ENCODE measurements around the gene RAD51B. TPM values are rescaled to one million over a fixed set of nuclear protein-coding genes. Genes with fewer than 3 reads are reported as not detected.

The RAD51B gene
- total RNA-seq, 1 experiment from 2014 or later: 7.2 TPM

GRCh38 chr14:68407285-68407684, 587.7 kb downstream of the RAD51B start:
- DNase-seq: no peak
- Histone ChIP-seq H3K36me3 (no peaks in the 10 kb centered on the region), H3K9me3 (no peaks in the 10 kb centered on the region), H3K4me3 (no peak overlapping the region), H3K27me3 (no peaks in the 10 kb centered on the region)

- no peak for DNase-seq
- no peaks in the 10 kb centered on the region for H3K36me3 ChIP-seq
- H3K9me3 ChIP-seq: no peaks in the 10 kb centered on the region
- H3K4me3 ChIP-seq: no peak overlapping the region
- no peaks in the 10 kb centered on the region for H3K27me3 ChIP-seq
Observed at GRCh38 chr14:68407825-68408224, 588.2 kb downstream of the RAD51B start.

DNA sequence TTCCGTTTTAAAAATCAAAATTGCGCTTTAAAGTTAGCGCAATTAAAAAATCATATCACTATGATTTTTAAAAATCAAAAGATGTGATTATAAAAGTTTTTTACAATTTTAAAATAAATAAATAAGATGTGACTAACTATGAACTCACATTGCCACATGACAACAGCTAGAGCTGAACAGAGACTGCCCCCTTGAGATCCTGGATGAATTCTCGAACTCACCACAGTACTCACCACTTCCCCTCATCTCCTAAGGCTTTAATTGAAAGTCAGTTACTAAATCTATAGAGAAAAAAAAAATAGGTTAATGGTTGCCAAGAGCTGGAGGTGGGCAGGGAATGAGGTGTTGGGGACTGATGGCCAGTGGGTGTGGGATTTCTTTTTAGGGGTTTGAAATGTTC, 589.1 kb downstream of the RAD51B start:
- H3K36me3 ChIP-seq: no peaks in the 10 kb centered on the region
- no peaks in the 10 kb centered on the region for H3K27me3 ChIP-seq
- no peak overlapping the region for H3K4me3 ChIP-seq
- DNase-seq: no peak
- no peaks in the 10 kb centered on the region for H3K9me3 ChIP-seq

GRCh38 chr14:68409387-68409786, 589.8 kb downstream of the RAD51B start:
- Histone ChIP-seq H3K4me3 (no peak overlapping the region), H3K27me3 (no peaks in the 10 kb centered on the region)
- DNase-seq: no peak

DNA sequence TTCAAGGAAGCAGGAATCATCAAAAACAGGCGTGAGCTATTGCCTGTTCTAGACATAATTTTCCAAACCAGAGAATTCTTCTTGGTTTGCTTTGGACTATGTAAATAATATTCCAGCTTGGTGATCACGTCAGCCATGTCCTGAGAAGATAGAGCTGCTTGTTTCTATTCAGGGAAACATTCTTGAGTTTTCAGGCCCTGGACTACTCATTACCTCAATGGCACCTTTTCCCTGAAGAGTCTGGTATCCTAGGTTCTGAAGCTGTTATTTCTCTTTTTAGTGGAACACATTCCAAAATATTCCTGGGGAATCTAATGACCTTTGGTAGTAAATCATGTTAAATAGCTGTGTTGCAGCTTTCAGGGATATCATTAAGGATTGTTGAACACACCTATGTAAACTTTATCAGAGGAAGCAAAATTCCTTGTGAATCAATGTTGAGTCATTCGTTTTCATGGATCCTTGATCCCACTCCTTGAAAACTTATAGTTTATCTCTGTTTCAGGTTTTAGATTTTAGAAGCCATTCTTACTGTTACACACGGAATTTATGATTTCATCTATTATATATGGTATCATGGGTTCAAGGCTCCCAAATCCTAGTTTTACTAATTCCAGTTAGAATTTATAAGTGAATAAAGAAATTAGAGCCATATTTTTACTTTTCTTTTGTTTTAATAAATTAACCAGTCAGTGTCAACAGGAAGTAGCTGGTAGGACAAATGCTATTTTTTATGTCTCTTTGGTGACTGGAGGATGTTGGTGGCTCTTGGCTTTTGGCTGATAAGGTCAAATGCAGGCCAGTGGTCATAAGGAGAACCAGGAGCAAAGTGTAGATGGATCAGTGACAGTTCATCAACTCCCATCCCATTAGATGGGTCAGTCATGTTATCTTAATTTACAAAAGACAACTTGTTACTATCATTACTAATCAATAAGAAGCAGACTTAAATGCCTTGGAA, 593.2 kb downstream of the RAD51B start:
- Histone ChIP-seq H3K9me3 (no peaks in the 10 kb centered on the region), H3K4me3 (no peak overlapping the region), H3K36me3 (no peaks in the 10 kb centered on the region), H3K27me3 (no peaks in the 10 kb centered on the region)
- no peak for DNase-seq

More at GRCh38 chr14:68409387-68409786, 589.8 kb downstream of the RAD51B start:
- Histone ChIP-seq H3K36me3 (no peaks in the 10 kb centered on the region), H3K9me3 (no peaks in the 10 kb centered on the region)

GRCh38 chr14:68413509-68413908, 593.9 kb downstream of the RAD51B start:
- DNase-seq: no peak
- H3K36me3 ChIP-seq: no peaks in the 10 kb centered on the region
- H3K27me3 ChIP-seq: no peaks in the 10 kb centered on the region
- no peak overlapping the region for H3K4me3 ChIP-seq
- no peaks in the 10 kb centered on the region for H3K9me3 ChIP-seq

DNA sequence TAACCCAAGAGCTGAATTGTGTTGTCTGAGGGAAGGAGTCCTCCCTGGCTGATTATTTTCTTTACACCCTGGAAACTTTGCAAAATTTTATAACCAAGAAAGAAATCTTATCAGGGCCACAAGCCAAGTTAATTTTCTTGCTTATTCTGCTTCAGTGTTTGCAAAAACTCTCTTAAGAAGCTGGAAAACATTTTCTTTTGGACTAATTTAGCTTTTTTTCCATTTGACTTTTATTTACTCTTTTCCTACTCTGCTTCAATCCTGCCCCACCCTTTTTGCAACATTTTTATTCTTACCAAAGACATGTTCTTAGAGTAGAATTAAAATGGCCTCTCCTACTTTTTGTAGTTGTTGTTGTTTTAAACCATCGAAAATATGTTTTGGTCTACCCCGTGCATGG, 594.5 kb downstream of the RAD51B start:
- Histone ChIP-seq H3K9me3 (no peaks in the 10 kb centered on the region), H3K4me3 (no peak overlapping the region), H3K36me3 (no peaks in the 10 kb centered on the region), H3K27me3 (no peaks in the 10 kb centered on the region)
- DNase-seq: no peak

GRCh38 chr14:68416171-68416570, 596.6 kb downstream of the RAD51B start:
- Histone ChIP-seq H3K36me3 (no peaks in the 10 kb centered on the region), H3K27me3 (no peaks in the 10 kb centered on the region), H3K4me3 (no peak overlapping the region), H3K9me3 (no peaks in the 10 kb centered on the region)
- DNase-seq: no peak

GRCh38 chr14:68417009-68417650, 597.6 kb downstream of the RAD51B start:
- no peaks in the 10 kb centered on the region for H3K9me3 ChIP-seq
- no peak overlapping the region for H3K4me3 ChIP-seq
- no peaks in the 10 kb centered on the region for H3K36me3 ChIP-seq
- H3K27me3 ChIP-seq: no peaks in the 10 kb centered on the region
- no peak for DNase-seq

- Histone ChIP-seq H3K9me3 (no peaks in the 10 kb centered on the region), H3K36me3 (no peaks in the 10 kb centered on the region), H3K4me3 (no peak overlapping the region), H3K27me3 (no peaks in the 10 kb centered on the region)
- DNase-seq: no peak
Observed at GRCh38 chr14:68418174-68419118, 598.9 kb downstream of the RAD51B start.

DNA sequence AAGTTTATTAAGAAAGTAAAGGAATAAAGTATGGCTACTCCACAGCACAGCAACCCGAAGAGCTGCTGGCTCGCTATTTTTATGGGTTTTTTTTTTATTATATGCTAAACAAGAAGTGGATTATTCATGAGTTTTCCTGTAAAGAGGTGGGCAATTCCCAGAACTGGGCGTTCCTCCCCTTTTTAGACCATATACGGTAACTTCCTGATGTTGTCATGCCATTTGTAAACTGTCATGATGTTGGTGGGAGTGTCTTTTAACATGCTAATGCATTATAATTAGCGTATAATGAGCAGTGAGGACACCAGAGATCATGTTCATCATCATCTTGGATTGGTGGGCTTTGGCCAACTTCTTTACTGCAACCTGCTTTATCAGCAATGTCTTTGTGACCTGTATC, 600.8 kb downstream of the RAD51B start:
- no peaks in the 10 kb centered on the region for H3K36me3 ChIP-seq
- H3K9me3 ChIP-seq: no peaks in the 10 kb centered on the region
- H3K4me3 ChIP-seq: no peak overlapping the region
- no peaks in the 10 kb centered on the region for H3K27me3 ChIP-seq
- no peak for DNase-seq

DNA sequence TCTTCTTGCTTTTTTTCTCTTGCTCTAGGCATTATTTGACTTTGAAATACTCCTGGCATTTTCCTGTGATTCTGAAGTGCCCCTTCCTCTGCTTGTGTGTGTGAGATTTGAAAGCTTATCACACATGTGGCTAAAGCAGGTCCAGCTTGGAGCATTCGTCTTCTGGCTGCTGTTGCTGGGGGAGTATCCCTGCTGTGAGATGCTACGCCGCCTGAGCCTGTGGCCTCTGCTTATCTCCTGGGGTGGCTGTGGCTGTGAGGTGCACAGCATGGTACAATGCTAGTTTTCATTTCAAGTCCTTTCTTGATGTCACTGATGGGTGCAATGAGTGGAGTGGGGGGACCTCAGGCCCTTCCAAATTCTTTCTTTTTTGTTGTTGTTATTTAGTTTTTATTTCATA, 601.5 kb downstream of the RAD51B start:
- DNase-seq: no peak
- Histone ChIP-seq H3K4me3 (no peak overlapping the region), H3K36me3 (no peaks in the 10 kb centered on the region), H3K9me3 (no peaks in the 10 kb centered on the region), H3K27me3 (no peaks in the 10 kb centered on the region)

DNA sequence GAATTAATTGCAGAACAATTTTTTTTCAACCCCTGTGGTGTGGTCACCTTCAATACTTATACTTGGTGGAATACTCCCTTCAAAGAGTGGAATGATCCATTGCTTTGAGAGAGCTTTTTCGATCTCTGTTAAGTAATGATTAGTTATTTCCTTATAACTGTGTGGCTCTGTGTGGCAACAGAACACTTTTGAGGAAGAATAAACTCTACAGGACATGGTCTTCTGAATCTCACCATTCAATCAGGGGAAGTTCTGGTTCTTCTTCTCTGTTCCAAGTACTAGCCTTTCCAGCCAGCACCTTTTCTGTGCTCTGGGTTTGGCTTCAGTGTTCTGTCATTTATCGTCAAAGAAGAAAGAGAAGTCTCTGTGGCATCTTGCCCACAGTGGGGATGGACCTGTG, 604.1 kb downstream of the RAD51B start:
- Histone ChIP-seq H3K9me3 (no peaks in the 10 kb centered on the region), H3K27me3 (no peaks in the 10 kb centered on the region), H3K4me3 (no peak overlapping the region), H3K36me3 (no peaks in the 10 kb centered on the region)
- no peak for DNase-seq

DNA sequence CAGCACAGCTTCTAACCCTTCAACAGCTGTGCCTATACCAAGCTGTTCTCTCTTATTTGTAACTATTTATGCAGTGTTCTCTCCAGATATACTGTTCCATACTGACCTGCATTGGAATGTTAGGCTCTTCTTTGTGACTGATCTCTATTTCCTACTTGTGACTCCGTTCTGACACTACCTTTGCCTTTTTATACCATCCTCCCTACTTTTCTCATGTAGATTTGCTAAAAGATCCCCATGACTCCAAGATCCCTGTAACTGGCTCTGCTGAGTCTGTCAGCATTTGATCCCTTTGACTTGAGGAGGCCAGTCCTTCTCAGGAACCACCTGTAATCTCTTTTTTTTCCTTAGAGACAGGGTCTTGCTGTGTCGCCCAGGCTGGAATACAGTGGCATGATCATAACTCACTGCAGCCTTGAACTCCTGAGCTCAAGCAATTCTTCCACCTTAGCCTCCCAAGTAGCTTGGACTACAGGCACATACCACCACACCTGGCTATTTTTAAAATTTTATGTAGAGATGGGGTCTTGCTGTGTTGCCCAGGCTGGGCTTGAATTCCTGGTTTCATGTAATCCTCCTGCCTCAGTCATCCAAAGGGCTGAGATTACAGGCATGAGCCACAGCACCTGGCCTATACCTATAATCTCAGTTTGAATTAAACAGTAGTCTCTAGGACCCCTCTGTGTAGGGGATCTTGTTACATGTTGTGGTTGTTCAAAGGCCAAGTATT, 605.0 kb downstream of the RAD51B start:
- H3K27me3 ChIP-seq: no peaks in the 10 kb centered on the region
- no peak overlapping the region for H3K4me3 ChIP-seq
- no peak for DNase-seq
- H3K9me3 ChIP-seq: no peaks in the 10 kb centered on the region
- no peaks in the 10 kb centered on the region for H3K36me3 ChIP-seq

DNA sequence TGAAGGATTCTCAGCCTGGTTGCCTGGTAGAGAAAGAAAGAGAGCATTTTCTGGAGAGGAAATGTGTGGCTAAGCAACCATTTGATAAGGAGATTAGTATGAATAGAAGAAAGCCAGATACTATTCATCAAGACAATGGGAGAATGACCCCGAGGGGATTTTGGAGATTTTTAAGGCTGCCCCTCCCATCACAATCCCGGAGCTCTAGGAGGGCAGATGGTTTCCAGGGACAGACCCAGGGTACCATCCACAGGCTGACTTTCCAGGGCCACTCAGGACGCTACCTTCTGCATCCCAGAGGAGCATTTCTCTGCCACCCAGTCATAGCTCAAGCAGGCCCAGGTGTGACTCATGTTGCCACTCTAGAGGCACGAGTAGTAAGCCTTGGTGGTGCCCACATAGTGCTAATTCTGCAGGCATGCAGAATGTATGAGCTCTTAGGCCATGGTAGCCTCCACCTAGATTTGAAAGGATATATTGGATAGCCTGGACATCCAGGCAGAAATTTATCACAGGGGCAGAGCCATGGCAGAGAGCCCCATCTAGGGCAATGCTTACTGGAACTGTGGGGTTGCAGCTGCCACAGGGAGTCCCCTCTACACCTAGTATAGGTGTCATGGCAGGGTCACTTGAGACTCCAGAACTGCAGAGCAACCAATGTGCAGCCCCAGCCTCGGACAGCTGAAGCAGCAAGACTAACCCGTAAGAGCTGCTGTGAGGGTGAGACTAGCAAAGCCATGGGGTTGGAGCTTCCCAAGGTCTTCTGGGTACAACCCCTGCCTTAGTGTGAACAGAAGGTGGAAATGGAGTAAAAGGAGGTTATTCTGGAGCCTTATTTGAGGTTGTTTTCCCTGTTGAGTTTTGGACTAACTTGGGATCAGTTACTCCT, 607.3 kb downstream of the RAD51B start:
- no peaks in the 10 kb centered on the region for H3K36me3 ChIP-seq
- no peaks in the 10 kb centered on the region for H3K27me3 ChIP-seq
- no peaks in the 10 kb centered on the region for H3K9me3 ChIP-seq
- H3K4me3 ChIP-seq: no peak overlapping the region
- DNase-seq: no peak

- no peaks in the 10 kb centered on the region for H3K9me3 ChIP-seq
- H3K27me3 ChIP-seq: no peaks in the 10 kb centered on the region
- H3K36me3 ChIP-seq: no peaks in the 10 kb centered on the region
- no peak overlapping the region for H3K4me3 ChIP-seq
- DNase-seq: no peak
Observed at GRCh38 chr14:68427550-68427890, 607.9 kb downstream of the RAD51B start.

Data from MG63 (cell line).